ENCODE measurements around the gene COA8. TPM values are rescaled to one million over a fixed set of nuclear protein-coding genes. Genes with fewer than 3 reads are reported as not detected.

The COA8 gene
- total and polyA plus RNA-seq, 2 donors from 2014 or later, result 40.7 to 65.1 TPM

- Histone ChIP-seq H3K4me1 (ENCODE audit: control insufficient read depth in 2 of 3, insufficient read depth in 2 of 3, low read depth in 1 of 3, low read length in 3 of 3) (peaks cover 0 to 8% (median 0%) of the 10 kb centered on the region in 3 donors), H3K4me3 (ENCODE audit: low read length in 3 of 3) (no peak overlapping the region), H3K9ac (ENCODE audit: low read length in 3 of 3) (no peak overlapping the region), H3K9me3 (ENCODE audit: control insufficient read depth in 2 of 3, insufficient read depth in 1 of 3, low read length in 3 of 3) (no peaks in the 10 kb centered on the region), H3K36me3 (ENCODE audit: control insufficient read depth in 2 of 3, insufficient read depth in 3 of 3, low read length in 3 of 3) (no peaks in the 10 kb centered on the region), H3K27ac (ENCODE audit: low read depth in 2 of 2, low read length in 2 of 2) (no peak overlapping the region), H3K27me3 (ENCODE audit: control insufficient read depth, insufficient read depth, low read length) (no peaks in the 10 kb centered on the region)
- TF ChIP-seq CTCF (IDR thresholded peaks at IDR 0.05; ENCODE audit: borderline replicate concordance, extremely low read depth, insufficient read depth), result no peak
- FAIRE-seq, result no peak
- peak in 1 of 5 donors; percentile 63 for DNase-seq
- intact Hi-C loops (cut with DNase I), result no loop called here
These were observed 25.4 kb upstream of the COA8 start for GRCh38 chr14:103537175-103537990.

- FAIRE-seq, result no peak
- peaks cover 0 to 11% (median 0%) of the 10 kb centered on the region in 3 donors for H3K4me1 ChIP-seq (ENCODE audit: control insufficient read depth in 2 of 3, insufficient read depth in 2 of 3, low read depth in 1 of 3, low read length in 3 of 3)
These were observed 24.3 kb upstream of the COA8 start for GRCh38 chr14:103538291-103539055.

GRCh38 chr14:103539056-103539825 lies 23.5 kb upstream of the COA8 start:
- Histone ChIP-seq H3K4me1 (ENCODE audit: control insufficient read depth in 2 of 3, insufficient read depth in 2 of 3, low read depth in 1 of 3, low read length in 3 of 3) (peaks cover 0 to 15% (median 0%) of the 10 kb centered on the region in 3 donors), H3K4me3 (ENCODE audit: low read length in 3 of 3) (no peak overlapping the region), H3K36me3 (ENCODE audit: control insufficient read depth in 2 of 3, insufficient read depth in 3 of 3, low read length in 3 of 3) (no peaks in the 10 kb centered on the region), H3K27ac (ENCODE audit: low read depth in 2 of 2, low read length in 2 of 2) (peak overlapping the region in 1 of 2 donors; percentile 63), H3K9me3 (ENCODE audit: control insufficient read depth in 2 of 3, insufficient read depth in 1 of 3, low read length in 3 of 3) (no peaks in the 10 kb centered on the region), H3K27me3 (ENCODE audit: control insufficient read depth, insufficient read depth, low read length) (no peaks in the 10 kb centered on the region), H3K9ac (ENCODE audit: low read length in 3 of 3) (no peak overlapping the region)
- DNase-seq (peak in 1 of 5 donors; percentile 80), FAIRE-seq (no peak)
- TF ChIP-seq CTCF (IDR thresholded peaks at IDR 0.05; ENCODE audit: borderline replicate concordance, extremely low read depth, insufficient read depth), result no peak
- intact Hi-C loops (cut with DNase I), result no loop called here

More at GRCh38 chr14:103538291-103539055, 24.3 kb upstream of the COA8 start:
- DNase-seq, result peak in 1 of 5 donors; percentile 83
- no peak overlapping the region for H3K4me3 ChIP-seq (ENCODE audit: low read length in 3 of 3)
- H3K27me3 ChIP-seq (ENCODE audit: control insufficient read depth, insufficient read depth, low read length), result no peaks in the 10 kb centered on the region
- no peak for TF ChIP-seq CTCF (IDR thresholded peaks at IDR 0.05; ENCODE audit: borderline replicate concordance, extremely low read depth, insufficient read depth)
- intact Hi-C loops (cut with DNase I), result no loop called here
- H3K9me3 ChIP-seq (ENCODE audit: control insufficient read depth in 2 of 3, insufficient read depth in 1 of 3, low read length in 3 of 3), result no peaks in the 10 kb centered on the region
- peak overlapping the region in 1 of 3 donors; percentile 26 for H3K9ac ChIP-seq (ENCODE audit: low read length in 3 of 3)
- H3K36me3 ChIP-seq (ENCODE audit: control insufficient read depth in 2 of 3, insufficient read depth in 3 of 3, low read length in 3 of 3), result no peaks in the 10 kb centered on the region
- peak overlapping the region in 1 of 2 donors; percentile 63 for H3K27ac ChIP-seq (ENCODE audit: low read depth in 2 of 2, low read length in 2 of 2)

All from kidney (tissue), 14 donors.